ENCODE results near the gene UVSSA.
"Not testable (repeated sequence)": the region's sequence is repeated elsewhere in the genome, so short reads cannot be mapped to it uniquely, and the experiment has no call there.

UVSSA gene

GRCh38 chr4:1316537-1317168, 30.4 kb upstream of the UVSSA start:
- DNase-seq: peak; percentile 1

- peak; percentile 1 for DNase-seq
These were observed 29.6 kb upstream of the UVSSA start for GRCh38 chr4:1317177-1318045.

- no peak for DNase-seq
These were observed 29.0 kb upstream of the UVSSA start for GRCh38 chr4:1318046-1318375.

GRCh38 chr4:1318488-1319213, 28.4 kb upstream of the UVSSA start:
- DNase-seq: peak; percentile 66

GRCh38 chr4:1321486-1321885, 25.5 kb upstream of the UVSSA start:
- DNase-seq: no peak

- DNase-seq: no peak
These were observed 24.9 kb upstream of the UVSSA start for GRCh38 chr4:1321946-1322650.

GRCh38 chr4:1323280-1323634, 23.8 kb upstream of the UVSSA start:
- DNase-seq: no peak

GRCh38 chr4:1323635-1324442, 23.2 kb upstream of the UVSSA start:
- DNase-seq: no peak

- not testable (repeated sequence) for DNase-seq
These were observed 22.4 kb upstream of the UVSSA start for GRCh38 chr4:1324443-1325175.

GRCh38 chr4:1325176-1325480, 21.9 kb upstream of the UVSSA start:
- no peak for DNase-seq

GRCh38 chr4:1325681-1326635, 21.1 kb upstream of the UVSSA start:
- no peak for DNase-seq

GRCh38 chr4:1326751-1327525, 20.1 kb upstream of the UVSSA start:
- DNase-seq: no peak

- DNase-seq: no peak
These were observed 19.3 kb upstream of the UVSSA start for GRCh38 chr4:1327526-1328266.

GRCh38 chr4:1328267-1329155, 18.5 kb upstream of the UVSSA start:
- DNase-seq: no peak

GRCh38 chr4:1329408-1330371, 17.3 kb upstream of the UVSSA start:
- peak; percentile 64 for DNase-seq

GRCh38 chr4:1330761-1331590, 16.0 kb upstream of the UVSSA start:
- peak; percentile 70 for DNase-seq
